ENCODE data around the gene TST. TPM values are rescaled to one million over a fixed set of nuclear protein-coding genes. Genes with fewer than 3 reads are reported as not detected.

The TST gene
- total and polyA plus RNA-seq, 2 of the 8 experiments (the other 6 are each of a cell fraction or from before 2014, with no cell fraction given): 22.6 to 61.6 TPM

DNA sequence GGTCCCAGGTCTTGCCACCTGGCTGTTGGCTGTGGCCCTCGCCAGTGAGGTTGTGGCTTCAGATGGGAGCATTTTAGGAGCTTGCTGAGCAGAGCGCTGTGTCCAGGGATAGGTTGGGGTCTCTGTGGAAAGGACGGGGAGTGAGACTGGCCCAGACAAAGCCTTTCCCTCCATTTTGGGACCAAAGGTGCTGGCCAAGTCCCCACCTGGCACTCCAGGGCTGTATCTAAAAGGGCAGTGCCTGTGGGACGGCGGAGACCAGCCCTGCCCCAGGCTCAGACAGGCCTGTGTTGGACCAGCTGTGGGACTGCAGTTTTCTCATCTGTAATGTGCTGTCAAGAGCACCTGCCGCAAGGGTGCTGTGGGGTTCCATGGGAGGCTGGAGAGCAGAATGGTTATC, 27.3 kb upstream of the TST start:
- POLR2A ChIA-PET (ENCODE audit: partially characterized antibody): interaction anchor here (0.7 to 1.4 kb wide), 5 partner anchors 14 to 114 kb away, joined by 3 to 6 read pairs (median 5); partner anchors contain the start of genes MPST and TST
- no peak overlapping the region for H2BK20ac ChIP-seq (ENCODE audit: low read length)
- H3K79me2 ChIP-seq (ENCODE audit: control insufficient read depth in 1 of 2, insufficient read depth in 2 of 2, low read length in 2 of 2): no peaks in the 10 kb centered on the region
- H3K4me3 ChIP-seq (ENCODE audit: extremely low read depth in 1 of 4, insufficient read depth in 2 of 4, low read depth in 3 of 4, low read length in 4 of 4): no peak overlapping the region
- H3K18ac ChIP-seq (ENCODE audit: extremely low read depth, low read length): no peak overlapping the region
- H3K4me2 ChIP-seq (ENCODE audit: insufficient read depth in 1 of 2, low read depth in 2 of 2, low read length in 2 of 2): no peak overlapping the region
- H2AFZ ChIP-seq (ENCODE audit: low read length): no peak overlapping the region
- peaks cover 0 to 7% (median 3%) of the 10 kb centered on the region in 4 experiments; a peak in 4 of 7 replicates for H3K4me1 ChIP-seq (replicated peaks in 1 of 4; ENCODE audit: control insufficient read depth in 3 of 4, insufficient read depth in 4 of 4, low read length in 3 of 4)
- FAIRE-seq (no peak), DNase-seq (ENCODE audit: low read depth in 1 of 2, low spot score in 2 of 2) (no peak)
- no peak overlapping the region for H2BK5ac ChIP-seq (ENCODE audit: low read depth, low read length)
- H3K36me3 ChIP-seq (ENCODE audit: control insufficient read depth in 2 of 4, insufficient read depth in 4 of 4, low read length in 3 of 4): no peaks in the 10 kb centered on the region
- H3K27ac ChIP-seq (ENCODE audit: low read depth, low read length): no peak overlapping the region
- no peak overlapping the region for H3K14ac ChIP-seq (ENCODE audit: insufficient read length)
- no peak overlapping the region for H2BK120ac ChIP-seq (replicated peaks; ENCODE audit: low read depth, low read length)
- H4K5ac ChIP-seq (ENCODE audit: insufficient read length, low read depth, low read length): no peak overlapping the region
- no peaks in the 10 kb centered on the region for H3K23me2 ChIP-seq (ENCODE audit: low read depth, low read length)
- no peak overlapping the region for H2AK5ac ChIP-seq (ENCODE audit: low read depth, low read length)
- no peak overlapping the region for H3K23ac ChIP-seq (ENCODE audit: insufficient read length)
- H3K9ac ChIP-seq (replicated peaks in 1 of 4; ENCODE audit: extremely low read depth in 1 of 4, low read depth in 3 of 4, low read length in 3 of 4): no peak overlapping the region
- no peak overlapping the region for H4K91ac ChIP-seq (replicated peaks; ENCODE audit: insufficient read length, low read length)
- WGBS, 2 experiments (ENCODE audit: extremely low coverage in 1 of 2, insufficient coverage in 1 of 2, insufficient read length in 1 of 2, insufficient replicate concordance in 2 of 2, low coverage in 1 of 2, low lambda C conversion rate in 2 of 2, missing lambda C conversion rate in 1 of 2): 91% methylated on average over 6 of the region's 6 CpGs; no CpG with 5 or more reads in 1 of the 2 experiments
- CTCF ChIA-PET (ENCODE audit: partially characterized antibody): interaction anchor here (0.6 to 5.2 kb wide), 28 partner anchors 8 to 450 kb away, joined by 3 to 56 read pairs (median 4); no protein-coding TSS in a partner anchor
- H3K4ac ChIP-seq (replicated peaks; ENCODE audit: insufficient read length, low read depth, low read length): no peak overlapping the region
- H3K27me3 ChIP-seq (replicated peaks in 1 of 4; ENCODE audit: control insufficient read depth in 3 of 4, extremely low read depth in 1 of 4, insufficient read depth in 3 of 4, low read length in 3 of 4): peaks cover 0 to 9% (median 0%) of the 10 kb centered on the region in 4 experiments; a peak in 5 of 7 replicates
- H3K79me1 ChIP-seq (ENCODE audit: low read depth, low read length): no peaks in the 10 kb centered on the region
- no peaks in the 10 kb centered on the region for H4K20me1 ChIP-seq (replicated peaks in 1 of 2; ENCODE audit: control insufficient read depth in 1 of 2, insufficient read depth in 2 of 2, low read length in 2 of 2)
- TF ChIP-seq CHD1 (IDR thresholded peaks at IDR 0.05; ENCODE audit: low read depth, low read length): no peak
- no peak for TF ChIP-seq HDAC2 (IDR thresholded peaks at IDR 0.05; ENCODE audit: borderline replicate concordance in 1 of 2, low read depth in 2 of 2, low read length in 2 of 2)
- TF ChIP-seq, protein P1, sequence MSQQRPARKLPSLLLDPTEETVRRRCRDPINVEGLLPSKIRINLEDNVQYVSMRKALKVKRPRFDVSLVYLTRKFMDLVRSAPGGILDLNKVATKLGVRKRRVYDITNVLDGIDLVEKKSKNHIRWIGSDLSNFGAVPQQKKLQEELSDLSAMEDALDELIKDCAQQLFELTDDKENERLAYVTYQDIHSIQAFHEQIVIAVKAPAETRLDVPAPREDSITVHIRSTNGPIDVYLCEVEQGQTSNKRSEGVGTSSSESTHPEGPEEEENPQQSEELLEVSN (IDR thresholded peaks at IDR 0.05): no peak
- no peak for TF ChIP-seq TEAD4 (IDR thresholded peaks at IDR 0.05; ENCODE audit: low read depth, low read length)
- no peak for TF ChIP-seq TCF12 (IDR thresholded peaks at IDR 0.05; ENCODE audit: low read depth, low read length)
- TF ChIP-seq SP1 (IDR thresholded peaks at IDR 0.05; ENCODE audit: low read depth, low read length): no peak
- TF ChIP-seq CHD2 (IDR thresholded peaks at IDR 0.05; ENCODE audit: low read length): no peak
- no peak for TF ChIP-seq POU5F1 (IDR thresholded peaks at IDR 0.05; ENCODE audit: low read depth, low read length)
- no peak for TF ChIP-seq KDM1A (IDR thresholded peaks at IDR 0.05; ENCODE audit: borderline replicate concordance, low read length)
- TF ChIP-seq RAD21 (IDR thresholded peaks at IDR 0.05 in 1 of 2, conservative IDR thresholded peaks at IDR 0.05 in 1 of 2; ENCODE audit: low read depth in 2 of 2, low read length in 2 of 2): no peak
- no peak overlapping the region for H3K56ac ChIP-seq (replicated peaks; ENCODE audit: insufficient read length, low read depth, low read length)
- H3K9me3 ChIP-seq (ENCODE audit: insufficient read depth in 2 of 2, low read depth in 1 of 2, low read length in 1 of 2): no peaks in the 10 kb centered on the region
- H2BK15ac ChIP-seq (ENCODE audit: low read length): peak overlapping the region; percentile 67; the same call in 1 of the 2 replicates
- no peak overlapping the region for H2BK12ac ChIP-seq (ENCODE audit: low read depth, low read length)
- H4K8ac ChIP-seq (ENCODE audit: extremely low read depth, insufficient read depth, low read length): no peak overlapping the region

All from H1 (cell line).